B cell (primary cell): ENCODE data around the gene PARN.
"Not testable (repeated sequence)": the region's sequence is repeated elsewhere in the genome, so short reads cannot be mapped to it uniquely, and the experiment has no call there.

Experiments
- EZH2 ChIP-seq: IDR thresholded peaks from 2 replicates; pipeline ENCODE4 v1.6.1; 2012; ENCODE audit warnings: borderline replicate concordance, low read depth, mild to moderate bottlenecking, moderate library complexity, low read length; ENCODE audit not compliant: insufficient read depth, poor library complexity, severe bottlenecking
- TF ChIP-seq, protein P1 (sequence below): fragments of 200-600 bp; IDR thresholded peaks from one replicate; pipeline ENCODE4 v1.8.0; 2022; ENCODE audit warnings: antibody characterized with exemption, mild to moderate bottlenecking

DNA sequence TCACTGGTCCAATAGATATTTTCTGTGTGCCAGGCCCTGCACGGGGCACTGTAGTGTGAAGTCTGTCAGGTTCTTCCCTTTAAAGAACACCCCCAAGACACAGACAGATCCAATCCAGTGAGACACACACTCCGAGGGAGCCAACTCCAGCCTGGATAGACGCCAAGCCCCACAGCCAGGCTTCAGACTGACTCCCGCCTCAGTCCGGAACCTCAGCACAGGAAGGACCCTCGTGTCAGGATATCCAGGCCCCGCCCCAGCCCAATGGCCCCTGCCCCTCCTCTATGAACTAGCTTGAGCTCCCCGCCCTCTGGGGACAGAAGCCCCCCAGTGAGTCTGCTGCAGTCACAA, 228.4 kb downstream of the PARN start:
- TF ChIP-seq, protein P1, sequence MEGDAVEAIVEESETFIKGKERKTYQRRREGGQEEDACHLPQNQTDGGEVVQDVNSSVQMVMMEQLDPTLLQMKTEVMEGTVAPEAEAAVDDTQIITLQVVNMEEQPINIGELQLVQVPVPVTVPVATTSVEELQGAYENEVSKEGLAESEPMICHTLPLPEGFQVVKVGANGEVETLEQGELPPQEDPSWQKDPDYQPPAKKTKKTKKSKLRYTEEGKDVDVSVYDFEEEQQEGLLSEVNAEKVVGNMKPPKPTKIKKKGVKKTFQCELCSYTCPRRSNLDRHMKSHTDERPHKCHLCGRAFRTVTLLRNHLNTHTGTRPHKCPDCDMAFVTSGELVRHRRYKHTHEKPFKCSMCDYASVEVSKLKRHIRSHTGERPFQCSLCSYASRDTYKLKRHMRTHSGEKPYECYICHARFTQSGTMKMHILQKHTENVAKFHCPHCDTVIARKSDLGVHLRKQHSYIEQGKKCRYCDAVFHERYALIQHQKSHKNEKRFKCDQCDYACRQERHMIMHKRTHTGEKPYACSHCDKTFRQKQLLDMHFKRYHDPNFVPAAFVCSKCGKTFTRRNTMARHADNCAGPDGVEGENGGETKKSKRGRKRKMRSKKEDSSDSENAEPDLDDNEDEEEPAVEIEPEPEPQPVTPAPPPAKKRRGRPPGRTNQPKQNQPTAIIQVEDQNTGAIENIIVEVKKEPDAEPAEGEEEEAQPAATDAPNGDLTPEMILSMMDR = not testable (repeated sequence)
- TF ChIP-seq EZH2 = not testable (repeated sequence)
